Measurements from ENCODE around the gene ZNF385B.

DNA sequence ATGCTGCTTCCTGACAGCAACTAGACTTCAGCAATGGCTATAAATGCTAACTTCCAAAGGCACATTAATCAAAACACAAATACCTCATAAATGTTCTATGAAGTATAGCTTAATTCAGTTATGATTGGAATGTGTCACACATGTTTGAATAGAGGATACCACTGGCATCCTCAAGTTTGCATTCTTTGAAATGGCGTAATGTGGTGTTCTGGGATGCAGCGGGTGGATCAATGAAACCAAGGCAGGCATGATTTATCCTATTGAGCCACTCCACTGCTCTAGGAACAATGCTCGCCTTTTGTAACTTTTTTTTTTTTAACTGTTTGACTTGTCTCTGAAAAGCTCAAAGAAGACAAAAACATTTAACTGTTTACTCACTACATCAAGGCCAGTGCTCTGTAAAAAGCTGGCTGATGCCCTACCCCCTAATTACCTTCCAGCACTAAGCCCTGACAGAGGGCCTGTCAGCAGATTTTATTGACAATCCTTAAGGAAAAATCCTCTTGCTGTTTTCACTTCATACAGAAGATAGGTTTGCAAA is 318.0 kb downstream of the ZNF385B start:
- TF ChIP-seq, protein P1, sequence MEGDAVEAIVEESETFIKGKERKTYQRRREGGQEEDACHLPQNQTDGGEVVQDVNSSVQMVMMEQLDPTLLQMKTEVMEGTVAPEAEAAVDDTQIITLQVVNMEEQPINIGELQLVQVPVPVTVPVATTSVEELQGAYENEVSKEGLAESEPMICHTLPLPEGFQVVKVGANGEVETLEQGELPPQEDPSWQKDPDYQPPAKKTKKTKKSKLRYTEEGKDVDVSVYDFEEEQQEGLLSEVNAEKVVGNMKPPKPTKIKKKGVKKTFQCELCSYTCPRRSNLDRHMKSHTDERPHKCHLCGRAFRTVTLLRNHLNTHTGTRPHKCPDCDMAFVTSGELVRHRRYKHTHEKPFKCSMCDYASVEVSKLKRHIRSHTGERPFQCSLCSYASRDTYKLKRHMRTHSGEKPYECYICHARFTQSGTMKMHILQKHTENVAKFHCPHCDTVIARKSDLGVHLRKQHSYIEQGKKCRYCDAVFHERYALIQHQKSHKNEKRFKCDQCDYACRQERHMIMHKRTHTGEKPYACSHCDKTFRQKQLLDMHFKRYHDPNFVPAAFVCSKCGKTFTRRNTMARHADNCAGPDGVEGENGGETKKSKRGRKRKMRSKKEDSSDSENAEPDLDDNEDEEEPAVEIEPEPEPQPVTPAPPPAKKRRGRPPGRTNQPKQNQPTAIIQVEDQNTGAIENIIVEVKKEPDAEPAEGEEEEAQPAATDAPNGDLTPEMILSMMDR (IDR thresholded peaks at IDR 0.05; ENCODE audit: low read depth, low read length, missing input control) = no peak
- TF ChIP-seq RAD21 (IDR thresholded peaks at IDR 0.05) (no peak), SP1 (IDR thresholded peaks at IDR 0.05) (no peak), EGR1 (IDR thresholded peaks at IDR 0.05; ENCODE audit: low read depth in 2 of 2) (no peak), JUND (IDR thresholded peaks at IDR 0.05) (no peak), TAF1 (conservative IDR thresholded peaks at IDR 0.05) (no peak), GABPA (IDR thresholded peaks at IDR 0.05 in 1 of 2, conservative IDR thresholded peaks at IDR 0.05 in 1 of 2) (no peak)
- TF ChIP-seq, protein P2, sequence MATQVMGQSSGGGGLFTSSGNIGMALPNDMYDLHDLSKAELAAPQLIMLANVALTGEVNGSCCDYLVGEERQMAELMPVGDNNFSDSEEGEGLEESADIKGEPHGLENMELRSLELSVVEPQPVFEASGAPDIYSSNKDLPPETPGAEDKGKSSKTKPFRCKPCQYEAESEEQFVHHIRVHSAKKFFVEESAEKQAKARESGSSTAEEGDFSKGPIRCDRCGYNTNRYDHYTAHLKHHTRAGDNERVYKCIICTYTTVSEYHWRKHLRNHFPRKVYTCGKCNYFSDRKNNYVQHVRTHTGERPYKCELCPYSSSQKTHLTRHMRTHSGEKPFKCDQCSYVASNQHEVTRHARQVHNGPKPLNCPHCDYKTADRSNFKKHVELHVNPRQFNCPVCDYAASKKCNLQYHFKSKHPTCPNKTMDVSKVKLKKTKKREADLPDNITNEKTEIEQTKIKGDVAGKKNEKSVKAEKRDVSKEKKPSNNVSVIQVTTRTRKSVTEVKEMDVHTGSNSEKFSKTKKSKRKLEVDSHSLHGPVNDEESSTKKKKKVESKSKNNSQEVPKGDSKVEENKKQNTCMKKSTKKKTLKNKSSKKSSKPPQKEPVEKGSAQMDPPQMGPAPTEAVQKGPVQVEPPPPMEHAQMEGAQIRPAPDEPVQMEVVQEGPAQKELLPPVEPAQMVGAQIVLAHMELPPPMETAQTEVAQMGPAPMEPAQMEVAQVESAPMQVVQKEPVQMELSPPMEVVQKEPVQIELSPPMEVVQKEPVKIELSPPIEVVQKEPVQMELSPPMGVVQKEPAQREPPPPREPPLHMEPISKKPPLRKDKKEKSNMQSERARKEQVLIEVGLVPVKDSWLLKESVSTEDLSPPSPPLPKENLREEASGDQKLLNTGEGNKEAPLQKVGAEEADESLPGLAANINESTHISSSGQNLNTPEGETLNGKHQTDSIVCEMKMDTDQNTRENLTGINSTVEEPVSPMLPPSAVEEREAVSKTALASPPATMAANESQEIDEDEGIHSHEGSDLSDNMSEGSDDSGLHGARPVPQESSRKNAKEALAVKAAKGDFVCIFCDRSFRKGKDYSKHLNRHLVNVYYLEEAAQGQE (IDR thresholded peaks at IDR 0.05) = no peak
- TF ChIP-seq, protein P3, sequence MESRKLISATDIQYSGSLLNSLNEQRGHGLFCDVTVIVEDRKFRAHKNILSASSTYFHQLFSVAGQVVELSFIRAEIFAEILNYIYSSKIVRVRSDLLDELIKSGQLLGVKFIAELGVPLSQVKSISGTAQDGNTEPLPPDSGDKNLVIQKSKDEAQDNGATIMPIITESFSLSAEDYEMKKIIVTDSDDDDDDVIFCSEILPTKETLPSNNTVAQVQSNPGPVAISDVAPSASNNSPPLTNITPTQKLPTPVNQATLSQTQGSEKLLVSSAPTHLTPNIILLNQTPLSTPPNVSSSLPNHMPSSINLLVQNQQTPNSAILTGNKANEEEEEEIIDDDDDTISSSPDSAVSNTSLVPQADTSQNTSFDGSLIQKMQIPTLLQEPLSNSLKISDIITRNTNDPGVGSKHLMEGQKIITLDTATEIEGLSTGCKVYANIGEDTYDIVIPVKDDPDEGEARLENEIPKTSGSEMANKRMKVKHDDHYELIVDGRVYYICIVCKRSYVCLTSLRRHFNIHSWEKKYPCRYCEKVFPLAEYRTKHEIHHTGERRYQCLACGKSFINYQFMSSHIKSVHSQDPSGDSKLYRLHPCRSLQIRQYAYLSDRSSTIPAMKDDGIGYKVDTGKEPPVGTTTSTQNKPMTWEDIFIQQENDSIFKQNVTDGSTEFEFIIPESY (IDR thresholded peaks at IDR 0.05) = no peak
